Lower leg skin (tissue), 4 donors: ENCODE data around the gene STRIP2. TPM values are rescaled to one million over a fixed set of nuclear protein-coding genes. Genes with fewer than 3 reads are reported as not detected.

Source experiments
- DNase-seq, 2 donors: peaks; one replicate each; pipeline ENCODE4 v3.0.0-alpha.2; 2019; ENCODE audit warnings: low spot score in 2 of 2
- H3K4me3 ChIP-seq: fragments of 200-600 bp; sonication (generic); 2 replicates; pipeline ENCODE4 v1.5.1; 2017; ENCODE audit warnings: mild to moderate bottlenecking, low read depth; ENCODE audit not compliant: poor library complexity, severe bottlenecking
- CTCF ChIP-seq, 3 donors: fragments of 450-650 bp; IDR thresholded peaks; one replicate each; pipeline ENCODE4 v1.5.1; 2016; ENCODE audit warnings: antibody characterized with exemption in 3 of 3, mild to moderate bottlenecking in 3 of 3, moderate library complexity in 2 of 3
- POLR2A ChIP-seq, 2 donors: fragments of 450-650 bp; IDR thresholded peaks; one replicate each; pipeline ENCODE4 v1.6.1; 2016 to 2017; ENCODE audit warnings: antibody characterized with exemption in 2 of 2, mild to moderate bottlenecking in 1 of 2, moderate library complexity in 1 of 2
- WGBS, 2 donors: methylation state at CpG; one replicate each; pipeline ENCODE4 v1.1.5; 2018; 5-methylcytosine and 5-hydroxymethylcytosine counted together
- intact Hi-C: fragments of 100-400 bp; cut with DNase I; formaldehyde crosslinking; loops from one replicate; pipeline ENCODE4 v1.15.0; 2023; ENCODE audit warnings: low total_unique reads
- total RNA-seq, 4 donors: library from RNA; depleted of rRNA; stranded (reverse); fragments of >200 nt; gene quantifications; one replicate each; pipeline ENCODE4 v1.1.0, GENCODE V29; 2016

Gene STRIP2
- total RNA-seq, 4 donors from 2014 or later, result 0.30 to 1.4 (median 0.79) TPM

DNA sequence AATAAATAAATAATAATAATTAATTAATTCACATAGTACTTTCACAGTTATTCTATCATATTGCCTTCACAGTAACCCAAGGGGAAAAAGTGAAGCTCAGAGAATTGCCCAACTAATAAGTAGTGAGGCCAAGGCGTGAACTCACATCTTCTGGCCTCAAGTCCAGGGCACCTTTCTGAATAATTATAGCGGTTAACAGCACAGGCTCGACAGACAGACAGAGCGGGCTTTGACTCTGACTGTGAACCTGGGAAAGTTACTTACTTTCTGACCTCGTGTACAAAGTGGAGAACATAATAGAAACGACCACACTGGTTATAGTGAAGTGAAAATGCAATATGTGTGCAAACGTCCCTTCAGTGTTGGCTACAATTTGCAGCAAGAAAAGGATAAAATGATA, 62.4 kb downstream of the STRIP2 start:
- intact Hi-C loops, result no loop called here
- 75 to 77% methylated on average over 7 of the region's 7 CpGs for WGBS, 2 donors
- peak in 1 of 2 donors; percentile 8 for DNase-seq
- H3K4me3 ChIP-seq, result no peak overlapping the region
- TF ChIP-seq CTCF (IDR thresholded peaks at IDR 0.05) (no peak), POLR2A (IDR thresholded peaks at IDR 0.05) (no peak)

GRCh38 chr7:129497156-129497555, 62.9 kb downstream of the STRIP2 start:
- H3K4me3 ChIP-seq, result no peak overlapping the region
- intact Hi-C loops, result no loop called here
- peak in 1 of 2 donors; percentile 42 for DNase-seq
- TF ChIP-seq POLR2A (IDR thresholded peaks at IDR 0.05), result no peak
- no peak for TF ChIP-seq CTCF (IDR thresholded peaks at IDR 0.05)
- 84 to 86% methylated on average over 4 of the region's 4 CpGs for WGBS, 2 donors

- intact Hi-C loops, result no loop called here
- TF ChIP-seq POLR2A (IDR thresholded peaks at IDR 0.05) (no peak), CTCF (IDR thresholded peaks at IDR 0.05) (no peak)
- 89 to 91% methylated on average over 1 of the region's 1 CpG for WGBS, 2 donors
These were observed 63.8 kb downstream of the STRIP2 start for GRCh38 chr7:129498021-129498420.

DNA sequence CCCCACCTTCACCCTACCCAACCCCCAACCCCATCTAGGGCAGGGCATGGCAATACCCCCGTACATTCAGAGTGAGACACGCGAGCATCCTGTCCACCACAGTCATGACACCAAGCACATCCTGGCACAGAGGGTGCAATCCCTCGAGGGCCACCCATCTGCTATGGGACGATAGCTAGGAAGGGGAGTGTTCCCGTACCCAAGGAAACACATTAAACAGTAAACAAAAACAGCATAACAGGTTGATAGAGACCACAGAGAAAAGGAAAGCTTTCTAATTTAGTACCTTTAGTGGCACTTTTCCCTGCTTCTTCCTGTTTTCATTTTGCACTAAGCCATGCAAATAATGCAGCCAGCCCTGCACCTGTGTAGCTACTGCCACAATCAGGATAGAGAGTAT, 65.8 kb downstream of the STRIP2 start:
- H3K4me3 ChIP-seq, result no peak overlapping the region
- TF ChIP-seq POLR2A (IDR thresholded peaks at IDR 0.05) (no peak), CTCF (IDR thresholded peaks at IDR 0.05) (no peak)
- WGBS, 2 donors, result 75 to 85% methylated on average over 6 of the region's 6 CpGs
- DNase-seq, result peak in 1 of 2 donors; percentile 32
- intact Hi-C loops, result no loop called here

More at GRCh38 chr7:129498021-129498420, 63.8 kb downstream of the STRIP2 start:
- no peak overlapping the region for H3K4me3 ChIP-seq
- DNase-seq, result peak in 1 of 2 donors; percentile 37

GRCh38 chr7:129501760-129502707, 67.8 kb downstream of the STRIP2 start, which contains the start of gene SMKR1:
Gene SMKR1 (plus strand): TSS chr7:129502531. CDS start chr7:129502825, 294 bp downstream.
- peak; percentile 47 to 92 for DNase-seq
- intact Hi-C loops, result no loop called here
- TF ChIP-seq CTCF (IDR thresholded peaks at IDR 0.05), result no peak
- no peak for TF ChIP-seq POLR2A (IDR thresholded peaks at IDR 0.05)
- H3K4me3 ChIP-seq, result peak within 1 kb of the TSS; percentile 44
- WGBS, 2 donors, result 12 to 19% methylated on average over 31 to 47 of the region's 89 CpGs
